Cardiac atrium fibroblast (primary cell): ENCODE data around the gene GNMT. TPM values are rescaled to one million over a fixed set of nuclear protein-coding genes. Genes with fewer than 3 reads are reported as not detected.

Experiments used
- total RNA-seq: library from RNA; depleted of rRNA; stranded (reverse); fragments of >200 nt; gene quantifications from 2 replicates; pipeline ENCODE4 v1.2.3, GENCODE V29; 2015

GNMT gene
- not detected in 2 replicates for total RNA-seq

DNA sequence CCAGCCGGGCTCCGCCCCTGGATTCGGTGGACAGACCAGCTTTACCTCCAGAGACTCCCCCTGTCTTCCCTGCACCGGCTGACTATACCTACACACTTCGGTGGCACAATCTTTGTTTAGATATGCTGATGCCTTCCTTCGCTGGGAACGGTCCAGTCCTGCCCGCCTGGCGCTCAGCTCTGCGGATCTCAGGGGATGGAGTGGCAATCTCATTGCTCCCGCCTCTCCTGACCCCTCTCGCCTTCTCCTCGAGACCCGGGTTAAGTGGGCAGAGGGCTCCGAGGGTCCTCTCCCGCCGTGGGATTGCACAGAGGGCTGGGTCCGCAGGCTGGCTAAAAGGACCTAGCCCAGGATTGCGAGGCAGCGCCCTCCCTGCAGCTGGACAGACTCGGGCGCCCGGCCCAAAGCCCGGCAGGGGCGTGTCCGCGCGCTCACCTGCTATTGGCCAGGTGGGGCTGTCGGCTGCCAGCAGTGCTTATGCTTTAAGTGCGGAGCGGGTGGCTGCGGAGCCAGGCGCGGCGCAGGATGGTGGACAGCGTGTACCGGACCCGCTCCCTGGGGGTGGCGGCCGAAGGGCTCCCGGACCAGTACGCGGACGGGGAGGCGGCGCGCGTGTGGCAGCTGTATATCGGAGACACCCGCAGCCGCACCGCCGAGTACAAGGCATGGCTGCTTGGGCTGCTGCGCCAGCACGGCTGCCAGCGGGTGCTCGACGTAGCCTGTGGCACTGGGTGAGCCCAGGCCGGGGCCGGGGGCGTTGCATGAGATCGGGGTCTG is at the start of gene GNMT:
TSS of gene GNMT (plus strand) at position 512 of the 777 bp plus-strand sequence. CDS start at position 526, 14 bp downstream.

GRCh38 chr6:42915732-42916131 is 44.8 kb upstream of the GNMT start, which contains the start of gene PTCRA:
Gene PTCRA, plus strand, starts transcription at chr6:42916053. Its CDS starts 17 bp downstream, at chr6:42916070.

DNA sequence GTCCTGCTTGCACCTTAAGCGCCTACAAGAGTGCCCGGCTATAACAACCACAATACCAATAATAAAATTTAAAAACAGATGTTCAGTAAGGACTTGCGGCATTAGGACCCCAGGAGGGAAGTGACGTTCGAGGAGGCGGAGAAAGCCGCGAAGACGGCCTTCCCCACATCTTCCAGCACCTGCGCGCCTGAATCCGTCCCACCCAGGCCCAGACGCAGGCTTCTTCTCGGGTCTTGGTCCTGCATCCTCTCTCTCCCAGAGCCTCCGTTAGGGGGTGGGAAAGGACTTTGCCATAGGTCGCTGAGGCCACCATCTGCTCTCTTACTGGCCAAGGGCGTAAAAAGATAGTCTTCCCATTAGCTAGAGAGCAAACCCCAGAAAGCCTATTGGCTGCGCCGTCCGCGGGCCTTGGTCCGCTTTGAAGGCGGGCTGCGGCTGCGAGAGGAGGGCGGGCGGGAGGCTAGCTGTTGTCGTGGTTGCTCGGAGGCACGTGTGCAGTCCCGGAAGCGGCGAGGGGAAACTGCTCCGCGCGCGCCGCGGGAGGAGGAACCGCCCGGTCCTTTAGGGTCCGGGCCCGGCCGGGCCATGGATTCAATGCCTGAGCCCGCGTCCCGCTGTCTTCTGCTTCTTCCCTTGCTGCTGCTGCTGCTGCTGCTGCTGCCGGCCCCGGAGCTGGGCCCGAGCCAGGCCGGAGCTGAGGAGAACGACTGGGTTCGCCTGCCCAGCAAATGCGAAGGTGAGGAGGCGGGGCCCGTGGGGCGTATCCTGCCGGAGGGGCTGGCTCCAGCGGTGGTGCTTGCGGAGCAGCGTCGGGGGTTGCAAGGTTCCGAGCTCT is 31.4 kb upstream of the GNMT start, which contains the start of gene CNPY3:
TSS of gene CNPY3 (plus strand) at position 495 of the 835 bp plus-strand sequence. CDS start at position 586, 91 bp downstream.

GRCh38 chr6:42978839-42979522 is 18.4 kb downstream of the GNMT start, which contains the start of gene PEX6:
Gene PEX6, minus strand, starts transcription at chr6:42979181. Its CDS starts 31 bp downstream, at chr6:42979150.

DNA sequence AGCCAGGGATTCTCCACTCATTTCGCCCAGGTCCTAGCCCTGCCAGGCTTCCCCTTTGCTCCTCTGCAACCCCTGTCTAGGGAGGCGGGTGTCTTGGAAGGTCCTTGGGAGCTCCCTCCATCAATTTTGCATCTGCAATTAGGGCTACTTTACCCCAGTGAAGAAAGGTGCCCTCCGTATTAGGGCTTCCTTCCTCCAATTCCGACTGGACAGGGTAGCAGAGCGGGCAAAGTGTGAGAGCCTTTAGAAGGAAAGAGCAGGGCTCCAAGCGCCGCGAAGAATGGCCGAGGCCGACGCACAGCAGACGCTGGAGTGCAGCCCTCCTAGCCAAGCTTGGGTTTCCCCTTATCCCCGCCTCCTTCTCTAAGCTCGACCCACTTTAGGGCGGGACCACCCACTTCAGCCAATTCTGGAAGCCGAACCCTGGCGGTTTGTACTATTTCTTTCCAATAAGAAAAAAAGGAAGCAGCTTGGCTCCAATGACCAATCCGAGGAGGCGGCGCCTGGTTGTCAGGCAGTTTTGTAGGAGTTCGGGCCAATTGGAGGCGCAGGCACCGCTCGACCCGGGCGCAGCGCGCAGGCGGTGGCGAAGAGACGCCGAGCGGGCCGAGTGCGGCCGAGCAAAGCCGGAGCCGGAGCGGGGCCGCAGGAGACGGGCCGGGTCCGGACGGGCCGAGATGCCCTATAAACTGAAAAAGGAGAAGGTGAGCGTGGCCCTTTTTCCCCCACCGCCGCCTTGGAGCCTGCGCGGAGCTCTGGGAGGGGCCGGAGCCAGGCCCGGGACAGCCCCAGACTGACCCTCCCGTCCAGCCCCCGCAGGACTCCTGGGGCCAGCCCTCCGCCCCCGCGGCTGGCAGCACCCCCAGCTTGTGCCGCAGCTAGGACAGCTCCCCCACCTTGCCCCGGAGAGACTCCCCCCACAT is 23.7 kb downstream of the GNMT start, which contains the start of gene PPP2R5D:
TSS of gene PPP2R5D (plus strand) at position 570 of the 923 bp plus-strand sequence. CDS start at position 678, 108 bp downstream.

Other genes starting within 250 kb of the GNMT start
- 0.97 and 1.3 TPM in 2 replicates for gene PRPH2, start 238.2 kb upstream of the GNMT start, total RNA-seq
- gene TBCC, start 214.7 kb upstream of the GNMT start, total RNA-seq = 25.3 and 34.7 TPM in 2 replicates
- gene BICRAL, start 178.7 kb upstream of the GNMT start, total RNA-seq = 3.6 and 4.2 TPM in 2 replicates
- gene RPL7L1, start 81.1 kb upstream of the GNMT start, total RNA-seq = 95.1 and 98.3 TPM in 2 replicates
- not detected in 2 replicates for gene PTCRA, start 44.7 kb upstream of the GNMT start, total RNA-seq
- 24.3 and 26.7 TPM in 2 replicates for gene CNPY3, start 31.3 kb upstream of the GNMT start, total RNA-seq
- 11.0 and 16.2 TPM in 2 replicates for gene PEX6, start 18.4 kb downstream of the GNMT start, total RNA-seq
- gene PPP2R5D, start 23.8 kb downstream of the GNMT start, total RNA-seq = 35.6 and 39.7 TPM in 2 replicates
- 75.2 and 88.8 TPM in 2 replicates for gene MEA1, start 53.2 kb downstream of the GNMT start, total RNA-seq
- 99.6 and 118 TPM in 2 replicates for gene KLHDC3, start 53.5 kb downstream of the GNMT start, total RNA-seq
- 68.4 and 69.9 TPM in 2 replicates for gene RRP36, start 60.9 kb downstream of the GNMT start, total RNA-seq
- gene CUL7, start 93.1 kb downstream of the GNMT start, total RNA-seq = 27.1 and 30.5 TPM in 2 replicates
- 14.3 and 17.7 TPM in 2 replicates for gene MRPL2, start 98.7 kb downstream of the GNMT start, total RNA-seq
- 9.4 and 13.6 TPM in 2 replicates for gene KLC4, start 98.9 kb downstream of the GNMT start, total RNA-seq
- gene PTK7, start 115.6 kb downstream of the GNMT start, total RNA-seq = 82.6 and 84.1 TPM in 2 replicates
- 21.5 and 27.3 TPM in 2 replicates for gene SRF, start 210.5 kb downstream of the GNMT start, total RNA-seq
- gene CUL9, start 221.4 kb downstream of the GNMT start, total RNA-seq = 10.9 and 16.4 TPM in 2 replicates